Measurements from ENCODE around the gene SATB2. TPM values are rescaled to one million over a fixed set of nuclear protein-coding genes. Genes with fewer than 3 reads are reported as not detected.

The SATB2 gene
- total and polyA plus RNA-seq, 2 donors (not counting 1 experiment from before 2014, with no cell fraction given): 3.8 to 28.1 TPM

DNA sequence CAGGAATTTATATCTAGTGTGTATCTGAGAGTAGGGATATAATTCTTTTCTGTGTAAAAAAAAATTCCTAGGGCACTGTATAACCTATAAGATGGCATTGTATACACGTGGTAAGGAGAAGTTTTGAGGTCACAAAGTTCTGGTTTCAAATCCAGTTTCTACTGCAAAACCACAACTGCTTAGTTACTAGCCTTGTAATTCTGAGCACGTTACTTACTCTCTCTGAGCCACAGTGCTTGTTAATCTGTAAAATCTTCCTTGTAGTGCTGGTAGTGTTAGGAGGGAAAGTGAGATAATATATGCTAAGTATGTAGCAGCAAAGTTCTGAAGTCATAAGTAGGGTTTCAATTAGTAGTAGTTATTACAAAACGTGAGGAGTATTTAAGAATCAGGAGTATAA lies 175.4 kb downstream of the SATB2 start:
- H3K9ac ChIP-seq (ENCODE audit: insufficient read depth, low read length): no peak overlapping the region
- H2AFZ ChIP-seq (ENCODE audit: low read length): no peak overlapping the region
- H3K9me3 ChIP-seq (ENCODE audit: control insufficient read depth, insufficient read depth, low read depth, low read length): no peaks in the 10 kb centered on the region
- no peak overlapping the region for H3K4me2 ChIP-seq (ENCODE audit: extremely low read depth, insufficient read depth, low read length)
- H3K4me1 ChIP-seq (ENCODE audit: control insufficient read depth, extremely low read depth, insufficient read depth, low read length): no peaks in the 10 kb centered on the region
- DNase-seq (ENCODE audit: low read depth in 2 of 2): no peak
- no peak overlapping the region for H3K4me3 ChIP-seq (replicated peaks in 1 of 4; ENCODE audit: control extremely low read depth in 1 of 4, insufficient read depth in 1 of 4, low read depth in 3 of 4, low read length in 4 of 4)
- H3K27ac ChIP-seq (ENCODE audit: insufficient read depth, low read length): no peak overlapping the region
- no peaks in the 10 kb centered on the region for H3K79me2 ChIP-seq (ENCODE audit: control insufficient read depth, insufficient read depth, low read length)
- no peaks in the 10 kb centered on the region for H3K27me3 ChIP-seq (ENCODE audit: control insufficient read depth, insufficient read depth, low read length)
- H3K36me3 ChIP-seq (ENCODE audit: control insufficient read depth, insufficient read depth, low read length): no peaks in the 10 kb centered on the region
- TF ChIP-seq EZH2 (IDR thresholded peaks at IDR 0.05; ENCODE audit: low read length, missing control alignments): no peak
- TF ChIP-seq, protein P1, sequence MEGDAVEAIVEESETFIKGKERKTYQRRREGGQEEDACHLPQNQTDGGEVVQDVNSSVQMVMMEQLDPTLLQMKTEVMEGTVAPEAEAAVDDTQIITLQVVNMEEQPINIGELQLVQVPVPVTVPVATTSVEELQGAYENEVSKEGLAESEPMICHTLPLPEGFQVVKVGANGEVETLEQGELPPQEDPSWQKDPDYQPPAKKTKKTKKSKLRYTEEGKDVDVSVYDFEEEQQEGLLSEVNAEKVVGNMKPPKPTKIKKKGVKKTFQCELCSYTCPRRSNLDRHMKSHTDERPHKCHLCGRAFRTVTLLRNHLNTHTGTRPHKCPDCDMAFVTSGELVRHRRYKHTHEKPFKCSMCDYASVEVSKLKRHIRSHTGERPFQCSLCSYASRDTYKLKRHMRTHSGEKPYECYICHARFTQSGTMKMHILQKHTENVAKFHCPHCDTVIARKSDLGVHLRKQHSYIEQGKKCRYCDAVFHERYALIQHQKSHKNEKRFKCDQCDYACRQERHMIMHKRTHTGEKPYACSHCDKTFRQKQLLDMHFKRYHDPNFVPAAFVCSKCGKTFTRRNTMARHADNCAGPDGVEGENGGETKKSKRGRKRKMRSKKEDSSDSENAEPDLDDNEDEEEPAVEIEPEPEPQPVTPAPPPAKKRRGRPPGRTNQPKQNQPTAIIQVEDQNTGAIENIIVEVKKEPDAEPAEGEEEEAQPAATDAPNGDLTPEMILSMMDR (conservative IDR thresholded peaks at IDR 0.05 in 1 of 2, IDR thresholded peaks at IDR 0.05 in 1 of 2; ENCODE audit: low read depth in 1 of 2, low read length in 2 of 2): no peak
- no peaks in the 10 kb centered on the region for H4K20me1 ChIP-seq (ENCODE audit: control insufficient read depth, extremely low read depth, insufficient read depth, low read length)

DNA sequence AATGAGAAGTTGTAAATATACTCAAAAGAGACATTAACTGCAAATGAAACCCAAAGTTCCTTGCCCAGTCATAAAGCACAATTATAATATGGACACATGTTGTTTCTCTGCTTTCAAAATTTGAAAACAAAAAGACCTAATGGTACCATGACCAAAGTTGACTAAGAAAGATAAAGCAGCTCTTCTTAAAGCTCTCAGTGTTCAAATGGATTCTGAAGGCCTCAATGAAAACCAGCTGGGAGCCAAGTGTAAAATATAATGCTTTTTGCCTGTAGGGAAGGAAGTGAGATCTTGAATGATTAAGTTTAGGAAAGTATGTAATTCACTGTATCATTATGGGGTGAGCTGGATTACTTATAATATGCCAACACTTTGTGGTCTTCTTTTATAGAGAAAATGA lies 178.6 kb downstream of the SATB2 start:
- Histone ChIP-seq H4K20me1 (ENCODE audit: control insufficient read depth, extremely low read depth, insufficient read depth, low read length) (no peaks in the 10 kb centered on the region), H3K27me3 (ENCODE audit: control insufficient read depth, insufficient read depth, low read length) (no peaks in the 10 kb centered on the region), H3K79me2 (ENCODE audit: control insufficient read depth, insufficient read depth, low read length) (no peaks in the 10 kb centered on the region), H2AFZ (ENCODE audit: low read length) (no peak overlapping the region), H3K9me3 (ENCODE audit: control insufficient read depth, insufficient read depth, low read depth, low read length) (no peaks in the 10 kb centered on the region), H3K36me3 (ENCODE audit: control insufficient read depth, insufficient read depth, low read length) (no peaks in the 10 kb centered on the region), H3K4me2 (ENCODE audit: extremely low read depth, insufficient read depth, low read length) (no peak overlapping the region), H3K9ac (ENCODE audit: insufficient read depth, low read length) (no peak overlapping the region), H3K27ac (ENCODE audit: insufficient read depth, low read length) (no peak overlapping the region), H3K4me3 (replicated peaks in 1 of 4; ENCODE audit: control extremely low read depth in 1 of 4, insufficient read depth in 1 of 4, low read depth in 3 of 4, low read length in 4 of 4) (no peak overlapping the region), H3K4me1 (ENCODE audit: control insufficient read depth, extremely low read depth, insufficient read depth, low read length) (no peaks in the 10 kb centered on the region)
- DNase-seq (ENCODE audit: low read depth in 2 of 2): no peak
- TF ChIP-seq, protein P1 (conservative IDR thresholded peaks at IDR 0.05 in 1 of 2, IDR thresholded peaks at IDR 0.05 in 1 of 2; ENCODE audit: low read depth in 1 of 2, low read length in 2 of 2): no peak
- no peak for TF ChIP-seq EZH2 (IDR thresholded peaks at IDR 0.05; ENCODE audit: low read length, missing control alignments)

DNA sequence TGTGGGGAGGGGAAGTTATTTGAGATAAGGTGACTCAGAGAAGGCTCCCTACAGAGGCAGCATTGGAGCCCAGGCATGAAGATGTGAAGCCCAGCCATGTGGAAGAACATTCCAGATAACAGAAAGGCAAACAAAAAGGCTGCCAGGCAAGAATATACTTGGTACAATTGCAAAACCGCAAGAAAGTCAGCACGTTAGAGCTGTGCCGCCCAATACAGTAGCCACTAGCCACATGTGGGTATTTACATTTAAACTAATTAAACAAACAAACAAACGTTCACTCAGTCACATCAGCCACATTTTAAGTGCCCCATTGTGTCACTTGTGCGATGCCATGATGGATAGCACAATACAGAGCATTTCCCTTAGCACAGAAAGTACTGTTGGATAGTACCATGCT lies 179.6 kb downstream of the SATB2 start:
- no peaks in the 10 kb centered on the region for H4K20me1 ChIP-seq (ENCODE audit: control insufficient read depth, extremely low read depth, insufficient read depth, low read length)
- TF ChIP-seq, protein P1 (conservative IDR thresholded peaks at IDR 0.05 in 1 of 2, IDR thresholded peaks at IDR 0.05 in 1 of 2; ENCODE audit: low read depth in 1 of 2, low read length in 2 of 2): no peak
- TF ChIP-seq EZH2 (IDR thresholded peaks at IDR 0.05; ENCODE audit: low read length, missing control alignments): no peak
- H3K79me2 ChIP-seq (ENCODE audit: control insufficient read depth, insufficient read depth, low read length): no peaks in the 10 kb centered on the region
- H2AFZ ChIP-seq (ENCODE audit: low read length): no peak overlapping the region
- H3K4me2 ChIP-seq (ENCODE audit: extremely low read depth, insufficient read depth, low read length): no peak overlapping the region
- no peak overlapping the region for H3K27ac ChIP-seq (ENCODE audit: insufficient read depth, low read length)
- H3K9ac ChIP-seq (ENCODE audit: insufficient read depth, low read length): no peak overlapping the region
- H3K9me3 ChIP-seq (ENCODE audit: control insufficient read depth, insufficient read depth, low read depth, low read length): no peaks in the 10 kb centered on the region
- H3K4me1 ChIP-seq (ENCODE audit: control insufficient read depth, extremely low read depth, insufficient read depth, low read length): no peaks in the 10 kb centered on the region
- DNase-seq (ENCODE audit: low read depth in 2 of 2): peak in 1 of 2 donors; percentile 95
- no peaks in the 10 kb centered on the region for H3K27me3 ChIP-seq (ENCODE audit: control insufficient read depth, insufficient read depth, low read length)
- no peak overlapping the region for H3K4me3 ChIP-seq (replicated peaks in 1 of 4; ENCODE audit: control extremely low read depth in 1 of 4, insufficient read depth in 1 of 4, low read depth in 3 of 4, low read length in 4 of 4)
- no peaks in the 10 kb centered on the region for H3K36me3 ChIP-seq (ENCODE audit: control insufficient read depth, insufficient read depth, low read length)

Measured in fibroblast of lung (primary cell).